IMR-90 (cell line): ENCODE measurements around the gene NOA1. TPM values are rescaled to one million over a fixed set of nuclear protein-coding genes. Genes with fewer than 3 reads are reported as not detected.

ENCODE experiments used
- ATAC-seq: fragments of 200-7000 bp; cut with Tn5 transposase; 2 replicates; pipeline ENCODE4 v1.9.1; 2020; ENCODE audit warnings: low read depth, mild to moderate bottlenecking, moderate library complexity
- BruUV-seq: library from RNA; stranded (reverse); fragments of 400-500 nt; replicated peaks from 2 replicates; lab custom pipeline; 2021; lab: Mats Ljungman, UMichigan
- CTCF ChIA-PET: fragments of 300-600 bp; formaldehyde crosslinking; extraction: SDS; loops from one replicate; lab custom pipeline; 2021; ENCODE audit warnings: antibody characterized with exemption; lab: Yijun Ruan, JAX
- POLR2A ChIA-PET: fragments of 300-600 bp; sonication (Branson Sonifier 250); formaldehyde crosslinking; loops from one replicate; lab custom pipeline; 2022; ENCODE audit warnings: antibody characterized with exemption; ENCODE audit not compliant: unreplicated experiment; lab: Charles Lee
- DNase-seq: peaks from one replicate; pipeline ENCODE4 v3.0.0; 2013
- H2AFZ ChIP-seq: replicated peaks from 2 replicates; pipeline ENCODE3; 2013; ENCODE audit warnings: low read length, mild to moderate bottlenecking; ENCODE audit not compliant: poor library complexity
- H2AK5ac ChIP-seq: 2 replicates; pipeline ENCODE4 v1.6.1; 2013; ENCODE audit warnings: low read depth, low read length, inconsistent platforms
- H2AK9ac ChIP-seq: replicated peaks from 2 replicates; pipeline ENCODE3; 2013; ENCODE audit warnings: mild to moderate bottlenecking, low read depth, low read length, moderate library complexity; ENCODE audit not compliant: poor library complexity
- H2BK120ac ChIP-seq: 2 replicates; pipeline ENCODE4 v1.6.1; 2013; ENCODE audit warnings: low read depth, low read length, inconsistent platforms
- H2BK15ac ChIP-seq: 3 replicates; pipeline ENCODE4 v1.6.1; 2013; ENCODE audit warnings: low read depth, low read length, inconsistent platforms
- H2BK20ac ChIP-seq: 2 replicates; pipeline ENCODE4 v1.6.1; 2013; ENCODE audit warnings: low read depth, mild to moderate bottlenecking, inconsistent platforms, low read length, moderate library complexity
- H2BK5ac ChIP-seq: 2 replicates; pipeline ENCODE4 v1.6.1; 2013; ENCODE audit warnings: mild to moderate bottlenecking, low read depth, low read length, inconsistent platforms; ENCODE audit not compliant: poor library complexity, severe bottlenecking
- H3K14ac ChIP-seq: replicated peaks from 2 replicates; pipeline ENCODE4 v1.6.1; 2013; ENCODE audit warnings: low read depth, low read length, inconsistent platforms
- H3K18ac ChIP-seq: 2 replicates; pipeline ENCODE4 v1.6.1; 2013; ENCODE audit warnings: low read depth, low read length, control low read depth
- H3K23ac ChIP-seq: 2 replicates; pipeline ENCODE4 v1.6.1; 2013; ENCODE audit warnings: low read depth, low read length, inconsistent platforms
- H3K27ac ChIP-seq: 2 replicates; pipeline ENCODE4 v1.5.1; 2013; ENCODE audit warnings: mild to moderate bottlenecking, control low read depth, low read length; ENCODE audit not compliant: insufficient read depth
- H3K27me3 ChIP-seq: 2 replicates; pipeline ENCODE4 v1.6.1; 2013; ENCODE audit warnings: low read length; ENCODE audit not compliant: control insufficient read depth, insufficient read depth
- H3K36me3 ChIP-seq: 2 replicates; pipeline ENCODE4 v1.6.1; 2013; ENCODE audit warnings: low read length, mixed read lengths; ENCODE audit not compliant: control insufficient read depth, insufficient read depth
- H3K4ac ChIP-seq: 2 replicates; pipeline ENCODE4 v1.6.1; 2013; ENCODE audit warnings: low read depth, low read length, inconsistent platforms
- H3K4me1 ChIP-seq: 2 replicates; pipeline ENCODE4 v1.6.1; 2013; ENCODE audit warnings: low read length, mixed read lengths; ENCODE audit not compliant: control insufficient read depth, insufficient read depth
- H3K4me2 ChIP-seq: 2 replicates; pipeline ENCODE4 v1.6.1; 2013; ENCODE audit warnings: low read depth, mild to moderate bottlenecking, control low read depth, low read length, moderate library complexity
- H3K4me3 ChIP-seq: 2 replicates; pipeline ENCODE4 v1.5.1; 2013; ENCODE audit warnings: low read depth, mild to moderate bottlenecking, control low read depth, low read length, moderate library complexity; ENCODE audit not compliant: insufficient read depth
- H3K56ac ChIP-seq: 2 replicates; pipeline ENCODE4 v1.6.1; 2013; ENCODE audit warnings: low read length, inconsistent platforms; ENCODE audit not compliant: insufficient read depth; ENCODE audit errors: extremely low read depth
- H3K79me1 ChIP-seq, 2 experiments: 2 replicates each; pipeline ENCODE4 v1.6.1; 2013; ENCODE audit warnings: low read length in 2 of 2, inconsistent platforms in 1 of 2, low read depth in 1 of 2
- H3K9ac ChIP-seq: 2 replicates; pipeline ENCODE4 v1.6.1; 2013; ENCODE audit warnings: low read depth, low read length, control low read depth
- H3K9me1 ChIP-seq: 2 replicates; pipeline ENCODE4 v1.6.1; 2013; ENCODE audit warnings: low read length, inconsistent platforms; ENCODE audit not compliant: insufficient read depth
- H3K9me3 ChIP-seq: 2 replicates; pipeline ENCODE4 v1.6.1; 2013; ENCODE audit warnings: low read length; ENCODE audit not compliant: control insufficient read depth, insufficient read depth
- H4K20me1 ChIP-seq: 2 replicates; pipeline ENCODE4 v1.6.1; 2013; ENCODE audit warnings: low read length, inconsistent platforms; ENCODE audit not compliant: insufficient read depth
- H4K5ac ChIP-seq: 2 replicates; pipeline ENCODE4 v1.6.1; 2013; ENCODE audit warnings: mild to moderate bottlenecking, low read depth, low read length, control low read depth
- H4K8ac ChIP-seq, 2 experiments: 2 replicates each; pipeline ENCODE4 v1.6.1; 2013; ENCODE audit warnings: low read depth in 2 of 2, low read length in 2 of 2, control low read depth in 1 of 2, inconsistent platforms in 1 of 2
- H4K91ac ChIP-seq: 2 replicates; pipeline ENCODE4 v1.6.1; 2013; ENCODE audit warnings: low read depth, low read length, inconsistent platforms; ENCODE audit not compliant: insufficient read depth
- FOS ChIP-seq: fragments of 150-350 bp; IDR thresholded peaks from 2 replicates; pipeline ENCODE4 v1.6.1; 2016; ENCODE audit warnings: low read depth, low read length
- MAFK ChIP-seq: IDR thresholded peaks from 2 replicates; pipeline ENCODE4 v1.6.1; 2012; ENCODE audit warnings: low read depth, low read length, improper control_type of control experiment
- POLR2A ChIP-seq: IDR thresholded peaks from 2 replicates; pipeline ENCODE4 v1.6.1; 2012; ENCODE audit warnings: mild to moderate bottlenecking, low read depth, low read length
- WGBS, 2 experiments: methylation state at CpG; one replicate each; pipeline versions ENCODE4 v1.1.5 to v1.1.7; 2013; ENCODE audit warnings: missing lambda C conversion rate in 2 of 2; ENCODE audit not compliant: insufficient read length in 1 of 2; ENCODE audit errors: extremely low coverage in 2 of 2; 5-methylcytosine and 5-hydroxymethylcytosine counted together
- dilution Hi-C: fragments of 300-500 bp; cut with HindIII; formaldehyde crosslinking; loops from one replicate; pipeline ENCODE4 v1.14.3; 2018; ENCODE audit warnings: low sequenced_read_pairs; ENCODE audit not compliant: unreplicated experiment
- in situ Hi-C: fragments of 300-500 bp; cut with MboI; formaldehyde crosslinking; loops from 3 replicates; pipeline ENCODE4 v1.14.3; 2019; ENCODE audit warnings: low sequenced_read_pairs, inconsistent platforms, mixed read lengths
- intact Hi-C: fragments of 100-400 bp; cut with micrococcal nuclease; formaldehyde crosslinking; loops from 2 replicates; pipeline ENCODE4 v1.10.0; 2022
- polyA plus RNA-seq, 3 experiments: library from polyadenylated mRNA; depleted of rRNA; stranded (reverse); fragments of >200 nt; gene quantifications; 2 replicates each; pipeline ENCODE4 v1.2.3, GENCODE V29; 2012; ENCODE audit warnings: low replicate concordance in 1 of 3
- total RNA-seq: library from RNA; depleted of rRNA; stranded (reverse); fragments of >200 nt; gene quantifications from 2 replicates; pipeline ENCODE4 v1.2.3, GENCODE V29; 2012

The NOA1 gene
- total and polyA plus RNA-seq, 2 of the 4 experiments (the other 2 are of a cell fraction): 10.4 to 10.8 TPM

DNA sequence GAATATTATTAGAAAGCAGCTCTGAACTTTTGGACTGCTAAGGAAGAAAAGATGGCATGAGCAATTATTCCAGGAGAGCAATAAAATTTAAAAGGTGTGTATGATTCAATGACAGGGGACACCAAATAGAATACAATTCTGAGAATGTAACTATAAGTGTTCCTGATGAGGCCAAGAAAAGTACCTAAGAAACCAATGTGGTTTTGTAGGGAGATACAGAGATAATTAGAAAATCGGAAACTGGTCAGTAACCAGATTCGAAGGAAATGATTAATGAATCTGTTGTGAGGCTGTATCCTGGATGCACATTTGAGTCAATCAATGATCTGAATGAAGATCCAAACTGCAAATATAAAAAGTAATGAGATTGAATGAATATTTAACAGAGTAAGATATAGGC, 6.0 kb downstream of the NOA1 start:
- Histone ChIP-seq H3K14ac (no peak overlapping the region), H3K18ac (no peak overlapping the region), H2AFZ (no peak overlapping the region), H2BK20ac (no peak overlapping the region), H2BK120ac (no peak overlapping the region), H2AK9ac (no peak overlapping the region), H3K9me3 (peaks cover 6% of the 10 kb centered on the region), H4K8ac (no peak overlapping the region), H2AK5ac (no peak overlapping the region), H3K4me1 (no peaks in the 10 kb centered on the region), H2BK15ac (no peak overlapping the region), H3K4ac (no peak overlapping the region), H3K27ac (no peak overlapping the region), H4K91ac (no peak overlapping the region), H4K5ac (no peak overlapping the region), H3K79me1 (peaks cover 8 to 35% of the 10 kb centered on the region in 2 experiments; a peak in 3 of 4 replicates), H3K56ac (no peak overlapping the region), H3K4me2 (no peak overlapping the region), H3K9ac (no peak overlapping the region), H2BK5ac (no peak overlapping the region), H3K23ac (no peak overlapping the region), H3K27me3 (no peaks in the 10 kb centered on the region), H3K4me3 (no peak overlapping the region), H4K20me1 (peaks cover 8% of the 10 kb centered on the region; the same call in 1 of the 2 replicates), H3K9me1 (no peaks in the 10 kb centered on the region; the same call in none of the 2 replicates), H3K36me3 (peaks cover 40% of the 10 kb centered on the region)
- TF ChIP-seq MAFK (no peak), FOS (no peak), POLR2A (no peak)
- in situ Hi-C loops (no loop called here), intact Hi-C loops (no loop called here), dilution Hi-C loops (no loop called here)
- DNase-seq (no peak), ATAC-seq (no peak)
- ChIA-PET POLR2A (no interaction called here), CTCF (no interaction called here)
- no CpG with 5 or more reads among the region's 2 CpGs for WGBS, 2 experiments
- no TSS peak for BruUV-seq
